ENCODE results near the gene MGAT3.

The MGAT3 gene

GRCh38 chr22:39437791-39438704 is 18.8 kb upstream of the MGAT3 start:
- Histone ChIP-seq H3K4me3 (no peak overlapping the region), H3K9me3 (ENCODE audit: low read depth, low read length) (no peaks in the 10 kb centered on the region), H3K27ac (no peak overlapping the region), H3K9ac (ENCODE audit: insufficient read length) (peak overlapping the region; percentile 45), H3K36me3 (ENCODE audit: insufficient read depth, low read length) (no peaks in the 10 kb centered on the region)
- DNase-seq (ENCODE audit: low read depth, low spot score), result no peak
- TF ChIP-seq POLR2AphosphoS5 (IDR thresholded peaks at IDR 0.05; ENCODE audit: borderline replicate concordance, low read depth, low read length) (no peak), FOXP2 (optimal IDR thresholded peaks at IDR 0.05; ENCODE audit: control extremely low read depth, extremely low read length, insufficient read depth) (no peak), EZH2 (IDR thresholded peaks at IDR 0.05) (no peak)

GRCh38 chr22:39439170-39439569 is 17.6 kb upstream of the MGAT3 start:
- Histone ChIP-seq H3K36me3 (ENCODE audit: insufficient read depth, low read length) (no peaks in the 10 kb centered on the region), H3K9me3 (ENCODE audit: low read depth, low read length) (no peaks in the 10 kb centered on the region), H3K4me3 (no peak overlapping the region), H3K9ac (ENCODE audit: insufficient read length) (no peak overlapping the region), H3K27ac (no peak overlapping the region)
- DNase-seq (ENCODE audit: low read depth, low spot score), result no peak
- no peak for TF ChIP-seq FOXP2 (optimal IDR thresholded peaks at IDR 0.05; ENCODE audit: control extremely low read depth, extremely low read length, insufficient read depth)
- TF ChIP-seq POLR2AphosphoS5 (IDR thresholded peaks at IDR 0.05; ENCODE audit: borderline replicate concordance, low read depth, low read length), result no peak
- TF ChIP-seq EZH2 (IDR thresholded peaks at IDR 0.05), result no peak

DNA sequence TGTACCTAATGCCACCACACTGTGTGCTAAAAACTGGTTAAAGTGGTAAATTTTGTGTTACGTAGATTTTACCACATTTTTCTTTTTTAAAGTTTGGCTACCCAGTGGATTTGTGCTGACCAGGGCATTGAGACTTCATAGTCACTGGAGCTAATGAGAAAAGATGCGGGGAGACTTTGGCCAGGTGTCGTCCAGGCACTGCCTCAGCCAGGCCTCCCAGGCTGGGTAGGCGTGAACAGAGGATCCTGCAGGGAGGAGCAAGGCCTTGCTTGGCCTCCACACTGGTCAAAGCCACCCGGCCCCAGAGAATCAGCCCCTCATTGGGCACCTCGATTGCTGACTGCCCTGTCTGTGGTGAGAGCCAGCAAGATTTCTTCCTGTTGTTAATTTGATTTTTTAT is 13.4 kb upstream of the MGAT3 start:
- Histone ChIP-seq H3K9ac (ENCODE audit: insufficient read length) (no peak overlapping the region), H3K9me3 (ENCODE audit: low read depth, low read length) (no peaks in the 10 kb centered on the region), H3K36me3 (ENCODE audit: insufficient read depth, low read length) (no peaks in the 10 kb centered on the region), H3K4me3 (no peak overlapping the region), H3K27ac (no peak overlapping the region)
- DNase-seq (ENCODE audit: low read depth, low spot score), result no peak
- no peak for TF ChIP-seq EZH2 (IDR thresholded peaks at IDR 0.05)
- no peak for TF ChIP-seq FOXP2 (optimal IDR thresholded peaks at IDR 0.05; ENCODE audit: control extremely low read depth, extremely low read length, insufficient read depth)
- no peak for TF ChIP-seq POLR2AphosphoS5 (IDR thresholded peaks at IDR 0.05; ENCODE audit: borderline replicate concordance, low read depth, low read length)

DNA sequence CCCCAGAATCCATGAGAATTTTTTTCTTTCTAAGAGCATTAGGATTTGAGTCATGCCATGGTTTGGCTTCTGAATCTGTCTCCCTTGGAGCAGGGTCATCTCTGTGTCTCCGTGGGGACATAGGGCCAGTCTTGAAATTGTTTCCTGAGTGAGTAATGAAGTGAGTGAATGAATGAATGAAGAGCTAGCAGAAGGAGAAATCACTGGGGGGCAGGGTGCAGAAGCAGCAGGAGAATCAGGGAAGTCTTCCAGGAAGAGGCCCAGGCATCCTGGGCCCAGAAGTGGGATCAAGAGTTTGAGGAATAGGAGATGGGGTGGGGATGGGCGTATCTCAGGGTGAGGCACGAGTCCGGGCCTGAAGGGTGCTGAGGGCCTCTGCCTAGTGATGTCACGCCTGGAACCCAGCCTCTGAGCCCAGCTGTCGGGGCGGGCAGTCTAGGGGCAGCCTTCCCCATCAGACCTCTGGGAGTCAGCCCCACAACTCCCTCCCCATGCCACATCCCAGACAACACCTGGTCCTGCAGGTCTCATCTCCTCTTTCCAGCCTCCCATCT is 12.5 kb upstream of the MGAT3 start:
- Histone ChIP-seq H3K4me3 (no peak overlapping the region), H3K36me3 (ENCODE audit: insufficient read depth, low read length) (no peaks in the 10 kb centered on the region), H3K9ac (ENCODE audit: insufficient read length) (no peak overlapping the region), H3K27ac (no peak overlapping the region), H3K9me3 (ENCODE audit: low read depth, low read length) (no peaks in the 10 kb centered on the region)
- TF ChIP-seq FOXP2 (optimal IDR thresholded peaks at IDR 0.05; ENCODE audit: control extremely low read depth, extremely low read length, insufficient read depth) (no peak), EZH2 (IDR thresholded peaks at IDR 0.05) (no peak), POLR2AphosphoS5 (IDR thresholded peaks at IDR 0.05; ENCODE audit: borderline replicate concordance, low read depth, low read length) (no peak)
- no peak for DNase-seq (ENCODE audit: low read depth, low spot score)

GRCh38 chr22:39444937-39445465 is 11.8 kb upstream of the MGAT3 start:
- Histone ChIP-seq H3K4me3 (no peak overlapping the region), H3K27ac (no peak overlapping the region), H3K9me3 (ENCODE audit: low read depth, low read length) (no peaks in the 10 kb centered on the region), H3K9ac (ENCODE audit: insufficient read length) (no peak overlapping the region), H3K36me3 (ENCODE audit: insufficient read depth, low read length) (no peaks in the 10 kb centered on the region)
- no peak for TF ChIP-seq EZH2 (IDR thresholded peaks at IDR 0.05)
- TF ChIP-seq FOXP2 (optimal IDR thresholded peaks at IDR 0.05; ENCODE audit: control extremely low read depth, extremely low read length, insufficient read depth), result no peak
- TF ChIP-seq POLR2AphosphoS5 (IDR thresholded peaks at IDR 0.05; ENCODE audit: borderline replicate concordance, low read depth, low read length), result no peak
- no peak for DNase-seq (ENCODE audit: low read depth, low spot score)

- Histone ChIP-seq H3K9me3 (ENCODE audit: low read depth, low read length) (no peaks in the 10 kb centered on the region), H3K27ac (no peak overlapping the region), H3K36me3 (ENCODE audit: insufficient read depth, low read length) (no peaks in the 10 kb centered on the region), H3K4me3 (no peak overlapping the region), H3K9ac (ENCODE audit: insufficient read length) (no peak overlapping the region)
- TF ChIP-seq POLR2AphosphoS5 (IDR thresholded peaks at IDR 0.05; ENCODE audit: borderline replicate concordance, low read depth, low read length), result no peak
- TF ChIP-seq FOXP2 (optimal IDR thresholded peaks at IDR 0.05; ENCODE audit: control extremely low read depth, extremely low read length, insufficient read depth), result no peak
- no peak for TF ChIP-seq EZH2 (IDR thresholded peaks at IDR 0.05)
- no peak for DNase-seq (ENCODE audit: low read depth, low spot score)
Observed at GRCh38 chr22:39445678-39446077, 11.1 kb upstream of the MGAT3 start.

GRCh38 chr22:39446239-39446721 is 10.5 kb upstream of the MGAT3 start:
- DNase-seq (ENCODE audit: low read depth, low spot score), result no peak
- H3K36me3 ChIP-seq (ENCODE audit: insufficient read depth, low read length), result no peaks in the 10 kb centered on the region
- H3K9ac ChIP-seq (ENCODE audit: insufficient read length), result no peak overlapping the region
- no peaks in the 10 kb centered on the region for H3K9me3 ChIP-seq (ENCODE audit: low read depth, low read length)
- H3K4me3 ChIP-seq, result no peak overlapping the region
- no peak overlapping the region for H3K27ac ChIP-seq
- no peak for TF ChIP-seq FOXP2 (optimal IDR thresholded peaks at IDR 0.05; ENCODE audit: control extremely low read depth, extremely low read length, insufficient read depth)
- no peak for TF ChIP-seq POLR2AphosphoS5 (IDR thresholded peaks at IDR 0.05; ENCODE audit: borderline replicate concordance, low read depth, low read length)
- no peak for TF ChIP-seq EZH2 (IDR thresholded peaks at IDR 0.05)

All from SK-N-MC (cell line).